ENCODE data around the gene HNRNPF.

DNA sequence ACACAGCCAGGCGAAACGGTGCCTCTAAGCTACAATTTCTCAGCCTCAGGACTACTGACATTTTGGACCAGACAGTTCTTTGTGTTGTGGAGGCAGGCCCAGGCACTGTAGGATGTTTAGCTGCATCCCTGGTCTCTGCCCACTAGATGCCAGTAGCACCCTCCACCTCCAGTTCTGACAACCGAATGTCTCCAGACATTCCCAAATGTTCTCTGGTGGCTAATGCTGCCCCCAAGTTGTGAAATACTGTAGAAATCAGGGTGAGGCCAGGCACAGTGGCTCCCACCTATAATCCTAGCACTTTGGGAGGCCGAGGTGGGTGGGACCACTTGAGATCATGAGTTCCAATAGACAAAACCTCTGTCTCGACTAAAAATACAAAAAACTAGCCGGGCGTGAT, 18.2 kb downstream of the HNRNPF start:
- TF ChIP-seq POLR2A (IDR thresholded peaks at IDR 0.05) = no peak
- TF ChIP-seq, protein P1, sequence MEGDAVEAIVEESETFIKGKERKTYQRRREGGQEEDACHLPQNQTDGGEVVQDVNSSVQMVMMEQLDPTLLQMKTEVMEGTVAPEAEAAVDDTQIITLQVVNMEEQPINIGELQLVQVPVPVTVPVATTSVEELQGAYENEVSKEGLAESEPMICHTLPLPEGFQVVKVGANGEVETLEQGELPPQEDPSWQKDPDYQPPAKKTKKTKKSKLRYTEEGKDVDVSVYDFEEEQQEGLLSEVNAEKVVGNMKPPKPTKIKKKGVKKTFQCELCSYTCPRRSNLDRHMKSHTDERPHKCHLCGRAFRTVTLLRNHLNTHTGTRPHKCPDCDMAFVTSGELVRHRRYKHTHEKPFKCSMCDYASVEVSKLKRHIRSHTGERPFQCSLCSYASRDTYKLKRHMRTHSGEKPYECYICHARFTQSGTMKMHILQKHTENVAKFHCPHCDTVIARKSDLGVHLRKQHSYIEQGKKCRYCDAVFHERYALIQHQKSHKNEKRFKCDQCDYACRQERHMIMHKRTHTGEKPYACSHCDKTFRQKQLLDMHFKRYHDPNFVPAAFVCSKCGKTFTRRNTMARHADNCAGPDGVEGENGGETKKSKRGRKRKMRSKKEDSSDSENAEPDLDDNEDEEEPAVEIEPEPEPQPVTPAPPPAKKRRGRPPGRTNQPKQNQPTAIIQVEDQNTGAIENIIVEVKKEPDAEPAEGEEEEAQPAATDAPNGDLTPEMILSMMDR (IDR thresholded peaks at IDR 0.05) = peak in 3 of 4 experiments; percentile 10 to 35 (median 11)
